ENCODE measurements around the gene SUMF1.

The SUMF1 gene

GRCh38 chr3:4497005-4497692 lies 30.1 kb upstream of the SUMF1 start:
- DNase-seq = no peak

DNA sequence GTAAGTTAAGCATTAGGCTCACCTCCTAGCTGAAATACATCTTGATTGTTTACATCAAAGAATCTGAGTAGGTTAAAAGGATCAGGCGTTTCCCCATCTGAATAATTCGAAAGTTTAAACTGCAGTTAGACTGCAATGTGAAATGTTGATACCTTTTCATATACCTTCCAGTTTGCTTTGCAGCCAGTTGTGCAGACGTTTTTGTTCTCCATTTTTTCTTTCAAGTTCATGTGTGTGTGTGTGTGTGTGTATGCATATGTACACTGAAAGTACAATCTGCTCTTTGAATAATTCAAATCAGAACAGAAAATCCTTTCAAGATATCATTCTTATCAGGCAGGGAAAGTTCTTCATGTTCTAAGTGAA lies 29.0 kb upstream of the SUMF1 start:
- no peak for DNase-seq

DNA sequence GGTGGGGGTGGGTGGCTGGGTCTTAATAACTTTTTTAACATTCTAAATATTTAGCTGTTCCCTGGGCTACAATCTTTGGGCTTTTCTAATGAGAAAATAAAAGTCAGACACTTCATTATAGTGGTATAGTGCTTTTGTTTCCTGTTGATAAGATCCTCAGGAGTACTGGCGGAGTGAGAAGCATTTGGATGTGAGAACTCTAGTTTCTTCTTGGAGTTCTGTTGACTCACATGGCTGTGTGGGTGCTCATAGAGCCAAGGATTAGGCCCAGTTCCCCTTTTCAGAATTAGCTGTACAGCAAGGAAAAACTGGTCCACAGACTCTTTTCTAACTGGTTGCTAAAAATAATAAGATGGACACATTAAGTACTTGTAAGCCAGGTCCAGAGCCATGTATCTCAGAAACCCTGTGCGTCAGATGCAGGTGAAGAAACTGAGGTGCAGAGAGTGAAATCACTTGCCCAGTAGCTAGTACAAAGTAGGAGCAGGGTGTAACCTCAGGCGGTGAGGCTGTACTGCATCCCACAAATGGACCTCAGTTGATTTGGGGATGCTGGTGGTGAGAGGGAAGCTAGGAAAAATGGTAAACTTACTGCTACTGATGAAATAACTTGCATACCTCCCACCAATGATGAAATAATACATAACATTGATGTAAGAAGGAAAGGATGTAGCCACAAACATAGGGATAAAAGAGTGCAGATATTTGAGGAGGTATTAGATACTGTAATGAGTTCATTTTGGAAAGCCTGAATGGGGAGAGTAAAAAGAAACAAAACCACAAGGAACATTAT lies 28.4 kb upstream of the SUMF1 start:
- DNase-seq = no peak

DNA sequence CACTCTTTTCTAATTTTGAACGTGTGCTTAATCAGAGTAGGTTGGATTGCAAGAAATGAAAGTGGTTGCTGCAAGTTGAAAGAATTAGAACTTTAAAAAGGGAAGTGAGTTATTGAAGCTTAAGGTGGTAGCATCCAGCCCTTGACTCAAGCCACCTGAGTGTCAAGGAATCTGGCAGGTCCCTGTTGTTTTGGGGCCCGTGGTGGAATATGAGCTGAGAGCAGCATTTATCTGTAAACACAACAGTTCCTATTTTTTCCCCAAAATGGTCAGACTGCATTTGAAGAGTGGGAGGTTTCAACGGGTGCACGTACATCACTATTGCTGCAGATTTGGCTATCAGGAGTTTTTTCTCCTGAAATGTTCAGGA lies 27.8 kb upstream of the SUMF1 start:
- DNase-seq = no peak

DNA sequence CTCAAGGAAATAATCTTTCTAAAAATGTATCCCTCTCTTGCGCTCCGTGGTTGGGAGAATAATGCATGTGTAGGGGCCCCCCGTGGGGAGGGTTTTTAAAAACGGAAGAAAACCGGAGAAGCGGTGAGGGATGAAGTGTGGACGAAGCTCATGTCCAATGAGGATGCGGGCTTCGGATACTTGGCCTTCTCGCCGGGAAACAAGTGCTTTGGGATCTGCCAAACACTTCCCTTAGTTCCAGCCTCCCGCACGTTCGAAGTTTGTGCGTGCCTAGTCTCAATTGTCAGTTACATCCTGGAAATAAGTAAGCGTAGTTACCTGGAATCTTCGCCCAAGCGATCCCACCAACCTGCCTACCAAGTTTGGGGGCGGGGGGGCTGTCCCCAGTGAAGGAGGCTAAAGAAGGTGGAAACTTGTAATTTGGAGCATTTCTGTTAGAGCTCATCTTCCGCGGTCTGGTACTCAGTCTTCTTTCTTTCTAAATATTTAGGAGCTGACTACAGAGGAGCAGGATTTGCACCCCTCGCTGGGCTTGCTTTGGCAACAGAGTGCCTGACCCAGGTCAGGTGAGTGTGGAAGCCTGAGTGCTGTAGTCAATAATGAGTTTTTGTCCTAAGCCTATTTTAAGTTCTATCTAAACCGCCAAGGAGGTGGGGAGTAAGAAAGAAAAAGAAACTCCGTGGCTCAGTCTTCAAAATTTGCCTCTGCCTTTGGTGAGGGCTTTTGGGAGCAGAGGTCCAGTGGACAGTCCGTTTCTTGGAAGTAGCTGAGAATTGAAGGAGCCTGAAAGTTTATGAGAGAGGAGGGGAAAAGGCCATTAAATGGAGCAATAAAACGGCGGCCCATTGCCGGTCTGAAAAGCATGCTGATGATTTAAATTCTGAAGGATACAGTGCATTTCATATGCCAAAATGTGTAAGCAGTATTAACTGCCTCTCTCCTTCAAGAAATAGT lies 27.1 kb upstream of the SUMF1 start:
- no peak for DNase-seq

DNA sequence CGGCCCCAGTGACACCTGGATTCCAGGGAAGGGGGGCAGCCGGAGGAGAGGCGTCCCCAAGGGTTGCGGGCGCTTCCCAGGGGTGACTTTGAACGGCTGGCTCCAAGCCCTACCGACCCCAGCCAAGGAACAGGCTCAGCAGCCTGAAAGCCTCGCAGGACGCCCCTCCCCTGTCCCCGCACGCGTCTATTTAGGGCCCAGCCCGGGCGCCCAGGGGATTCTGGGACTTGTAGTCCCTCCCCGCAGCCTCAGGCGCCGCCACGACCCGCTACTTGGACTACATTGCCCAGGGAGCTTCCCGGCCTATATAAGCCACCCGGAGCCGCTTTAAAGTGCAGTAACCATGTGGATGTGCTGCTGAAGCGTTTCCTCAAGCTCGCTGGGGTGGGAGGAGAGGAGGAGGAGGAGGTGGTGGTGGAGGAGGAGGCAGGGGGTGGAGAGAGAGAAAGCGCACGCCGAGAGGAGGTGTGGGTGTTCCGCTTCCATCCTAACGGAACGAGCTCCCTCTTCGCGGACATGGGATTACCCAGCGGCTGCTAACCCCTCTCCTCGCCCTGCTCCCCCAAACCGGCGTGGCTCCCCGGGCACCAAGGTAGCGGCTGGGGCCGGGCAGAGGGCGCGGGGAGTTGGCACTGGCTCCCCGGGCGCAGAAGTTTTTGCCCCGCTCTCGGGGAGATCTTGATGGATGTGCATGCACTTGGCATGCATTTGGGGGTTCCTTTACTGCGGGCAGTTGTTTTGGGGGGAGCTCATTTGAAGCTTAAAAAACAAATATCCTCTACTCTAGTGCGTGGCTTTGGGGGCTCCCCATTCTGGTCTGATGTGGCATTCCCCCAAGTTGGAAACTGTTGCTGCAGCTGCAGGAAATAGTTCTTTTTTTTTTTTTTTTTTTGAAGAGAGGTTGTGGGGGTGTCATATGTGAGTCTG lies 26.2 kb upstream of the SUMF1 start, which contains the start of gene ITPR1:
Gene ITPR1 (plus strand): TSS at position 335 of the 927 bp plus-strand sequence. CDS start 23,144 bp downstream, outside the sequence.
- DNase-seq = peak; percentile 91

DNA sequence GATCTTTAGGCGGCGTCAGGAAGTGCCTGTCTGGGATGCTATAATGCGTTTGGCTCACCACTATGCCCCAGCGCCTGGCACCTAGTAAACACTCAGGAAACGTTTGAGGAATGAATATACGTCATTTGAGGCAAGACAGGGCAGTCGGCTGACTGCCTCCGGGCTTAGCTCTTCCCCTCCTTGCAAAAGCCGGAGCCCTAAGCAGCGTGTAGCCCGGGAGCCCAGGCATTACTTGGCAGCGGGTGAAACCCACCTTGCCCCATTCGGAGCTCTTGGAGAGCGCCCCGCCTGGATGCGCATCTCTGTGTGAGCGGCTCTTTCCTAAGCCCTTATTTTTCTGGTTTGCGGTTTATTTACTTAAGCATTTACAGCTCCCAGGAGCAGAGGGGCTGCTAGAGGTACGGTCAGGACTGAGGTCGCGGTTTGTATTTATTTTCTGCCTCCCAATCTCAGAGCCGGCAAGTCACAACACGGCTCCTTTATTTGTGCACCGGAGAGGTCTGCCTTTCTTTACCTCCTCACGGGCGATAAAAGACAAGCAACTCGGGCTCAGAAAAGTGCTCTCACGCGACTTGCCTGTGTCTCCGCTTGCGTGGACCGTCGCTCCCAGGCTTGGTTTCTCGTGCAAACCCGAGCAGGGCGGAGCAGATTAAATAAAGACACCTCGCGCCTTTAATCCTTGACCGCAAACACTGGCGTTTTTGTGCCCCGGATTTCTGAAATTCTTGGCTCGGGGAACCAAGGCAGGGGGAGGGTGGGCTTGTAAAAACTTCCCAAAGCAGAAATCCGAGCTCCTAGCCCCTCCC lies 25.3 kb upstream of the SUMF1 start:
- DNase-seq = no peak

DNA sequence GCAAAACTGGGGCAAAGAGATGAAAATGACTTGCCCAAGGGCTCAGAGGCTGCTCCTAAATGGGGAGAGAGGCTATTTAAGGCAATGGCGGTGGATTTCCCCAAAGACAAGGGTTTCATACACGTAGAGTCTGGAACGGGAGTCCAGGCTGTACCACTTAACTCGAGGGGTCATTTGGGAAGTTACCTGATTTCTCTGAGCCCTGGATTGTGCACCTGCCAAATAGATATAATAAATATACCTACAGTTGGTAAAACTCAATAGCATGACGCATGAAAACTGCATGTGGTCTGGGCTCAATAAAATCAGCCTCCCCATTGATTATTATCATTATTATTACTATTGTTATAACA lies 24.8 kb upstream of the SUMF1 start:
- DNase-seq = no peak

DNA sequence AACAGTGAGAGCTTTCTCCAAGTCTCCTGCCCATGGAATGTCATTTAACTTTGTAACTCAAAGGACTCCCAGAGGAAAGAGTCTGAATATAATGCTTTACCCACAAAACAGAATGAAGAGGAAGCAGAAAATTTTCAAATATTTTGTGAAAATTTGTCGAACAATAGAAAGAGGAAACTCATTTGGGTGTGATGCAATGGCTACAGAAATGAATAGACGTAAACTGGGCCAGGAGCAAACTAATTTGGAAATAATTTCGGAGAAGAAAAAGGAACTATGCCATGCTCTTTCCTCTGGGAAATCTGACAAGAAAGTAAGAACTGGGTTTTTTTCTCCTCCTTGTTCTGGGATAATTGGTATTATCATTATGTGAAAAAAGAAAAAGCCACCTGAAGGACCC lies 11.2 kb upstream of the SUMF1 start:
- DNase-seq = no peak

GRCh38 chr3:4476496-4476895 lies 9.4 kb upstream of the SUMF1 start:
- no peak for DNase-seq

DNA sequence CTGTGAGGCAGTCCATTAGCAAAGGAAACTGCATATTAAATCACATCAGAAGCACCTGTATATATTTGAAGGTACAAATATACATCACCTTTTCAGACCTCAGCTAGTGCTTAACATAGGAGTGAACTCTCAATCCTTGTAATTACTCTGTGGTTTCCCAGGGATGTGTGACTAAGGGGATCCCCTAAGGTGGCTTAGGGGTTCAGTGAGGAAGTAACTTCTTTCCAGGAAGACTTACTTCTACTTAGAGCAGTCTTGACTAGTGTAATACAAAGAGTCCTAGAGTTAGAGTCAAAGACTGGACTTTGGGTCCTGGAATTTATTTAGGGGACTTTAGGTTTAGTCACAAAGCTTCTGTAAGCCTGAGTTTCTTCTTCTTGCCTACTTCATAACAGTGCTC lies 8.7 kb upstream of the SUMF1 start:
- DNase-seq = no peak

DNA sequence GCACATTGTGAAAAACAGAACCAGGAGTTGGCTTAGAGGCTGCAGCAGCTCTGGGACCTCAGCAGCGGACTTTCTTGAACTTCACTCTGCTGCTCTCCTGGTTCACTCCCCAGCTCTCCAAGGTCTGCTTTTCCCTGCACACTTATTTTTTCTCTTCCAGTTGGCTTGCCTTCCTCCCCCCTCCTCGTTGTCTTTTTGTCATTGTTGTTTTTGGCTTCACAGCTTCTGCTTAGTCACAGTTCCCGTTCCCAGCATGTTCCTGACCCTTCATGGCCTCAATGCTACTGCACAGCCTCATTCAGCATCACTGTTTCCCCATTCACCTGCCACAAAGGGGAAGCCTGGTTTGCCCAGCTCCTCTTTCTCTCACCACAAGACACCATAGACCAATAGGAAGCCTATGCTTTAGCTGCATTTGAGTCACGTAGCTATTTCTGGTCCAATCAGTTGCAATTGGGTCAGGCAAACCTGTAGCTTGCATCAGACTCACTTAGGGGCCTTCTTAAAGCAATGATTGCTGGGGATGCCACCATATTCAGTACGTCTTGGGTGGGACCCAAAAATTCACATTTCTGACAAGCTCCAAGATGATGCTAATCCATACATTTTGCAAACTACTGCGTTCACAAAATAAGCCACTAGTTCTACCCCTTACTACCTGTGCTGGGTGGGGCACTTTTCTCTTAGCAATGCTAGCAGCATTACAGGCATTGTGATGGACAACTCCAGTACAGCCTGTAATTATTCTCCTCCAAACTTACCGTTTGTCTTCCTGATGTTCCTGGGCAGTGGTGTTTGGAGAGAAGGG lies 7.8 kb upstream of the SUMF1 start:
- no peak for DNase-seq

DNA sequence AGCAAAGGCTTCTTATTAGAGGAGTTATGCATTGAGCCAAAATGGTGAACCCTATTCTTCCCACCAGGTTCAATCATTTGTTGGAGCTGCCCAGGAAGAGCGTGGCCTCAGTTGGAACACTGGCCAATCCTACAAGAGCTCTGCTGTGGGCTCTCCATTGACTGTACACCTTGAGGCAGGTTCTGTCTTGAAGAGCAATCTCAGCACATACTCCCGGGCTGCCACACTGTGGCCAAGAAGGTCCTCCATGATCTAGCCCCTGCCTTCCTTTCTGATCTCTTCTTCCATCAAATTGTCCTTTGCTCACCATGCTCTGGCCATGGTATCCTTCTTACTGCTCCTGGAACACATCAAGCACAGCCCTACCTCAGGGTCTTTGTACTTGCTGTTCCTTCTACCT lies 5.7 kb upstream of the SUMF1 start:
- no peak for DNase-seq

GRCh38 chr3:4472312-4472711 lies 5.2 kb upstream of the SUMF1 start:
- DNase-seq = no peak

- no peak for DNase-seq
Measured at GRCh38 chr3:4471907-4472306, 4.8 kb upstream of the SUMF1 start.

DNA sequence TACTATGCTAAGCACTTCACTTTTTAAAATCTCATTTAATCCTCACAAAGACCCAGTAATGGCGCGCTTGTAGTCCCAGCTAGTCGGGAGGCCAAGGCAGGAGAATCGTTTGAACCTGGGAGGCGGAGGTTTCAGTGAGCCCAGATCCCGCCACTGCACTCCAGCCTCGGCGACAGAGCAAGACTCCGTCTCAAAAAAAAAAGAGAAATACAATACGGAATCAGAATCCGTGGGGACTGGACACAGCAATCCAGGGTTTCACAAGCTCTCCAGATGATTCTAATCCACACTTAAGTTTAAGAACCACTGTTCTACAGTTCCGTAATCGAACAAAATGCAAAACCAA lies 426 bp upstream of the SUMF1 start:
- no peak for DNase-seq

GRCh38 chr3:4464576-4464975 lies 2.5 kb downstream of the SUMF1 start:
- no peak for DNase-seq

GRCh38 chr3:4462369-4463040 lies 4.6 kb downstream of the SUMF1 start:
- no peak for DNase-seq

DNA sequence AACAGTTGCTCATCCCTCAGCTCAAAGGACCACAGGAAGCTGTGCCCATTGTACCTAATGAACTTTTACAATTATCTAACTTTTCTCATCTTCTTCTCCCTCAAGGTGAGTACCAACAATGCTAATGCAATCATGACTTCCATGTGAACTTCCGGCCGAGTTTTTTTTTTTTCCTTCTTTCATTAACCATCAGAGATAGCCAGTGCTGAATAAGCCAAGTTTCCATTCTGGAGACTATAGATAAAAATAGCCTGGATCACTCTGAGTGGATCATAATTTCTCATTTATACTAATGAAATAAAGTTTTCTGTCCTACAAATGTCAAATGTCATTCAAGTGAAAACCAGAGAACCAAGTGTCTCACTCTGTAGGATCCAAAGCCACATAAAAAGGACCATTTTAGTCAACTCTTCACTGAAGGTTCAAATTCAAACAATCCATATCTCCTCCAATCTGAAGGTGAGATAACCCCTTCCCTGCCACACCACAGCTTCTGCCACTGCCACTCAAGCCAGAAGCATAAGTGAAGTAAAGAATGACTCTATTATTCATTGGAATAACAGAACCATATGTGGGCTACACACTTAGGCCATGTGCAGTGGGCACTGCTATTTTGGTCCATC lies 5.5 kb downstream of the SUMF1 start:
- no peak for DNase-seq

DNA sequence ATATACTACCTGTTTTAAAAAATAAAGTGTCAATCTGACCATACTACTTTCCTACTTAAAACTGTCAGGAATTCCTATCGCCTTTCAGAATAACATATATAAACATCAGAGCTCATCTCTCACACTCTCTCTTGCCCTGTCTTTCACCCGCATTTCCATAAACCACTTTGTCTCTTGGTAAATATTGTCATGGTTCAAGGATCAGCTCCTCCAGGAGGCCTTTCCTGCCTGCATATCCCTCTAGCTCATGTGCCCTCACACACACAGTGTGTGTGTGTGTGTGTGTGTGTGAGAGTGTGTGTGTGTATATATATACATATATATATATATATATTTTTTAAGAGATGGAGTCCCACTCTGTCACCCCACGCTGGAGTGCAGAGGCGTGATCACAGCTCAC lies 6.7 kb downstream of the SUMF1 start:
- DNase-seq = no peak

Measured in GOT3 (cell line).